ENCODE results near the gene NHSL2.

Gene NHSL2

DNA sequence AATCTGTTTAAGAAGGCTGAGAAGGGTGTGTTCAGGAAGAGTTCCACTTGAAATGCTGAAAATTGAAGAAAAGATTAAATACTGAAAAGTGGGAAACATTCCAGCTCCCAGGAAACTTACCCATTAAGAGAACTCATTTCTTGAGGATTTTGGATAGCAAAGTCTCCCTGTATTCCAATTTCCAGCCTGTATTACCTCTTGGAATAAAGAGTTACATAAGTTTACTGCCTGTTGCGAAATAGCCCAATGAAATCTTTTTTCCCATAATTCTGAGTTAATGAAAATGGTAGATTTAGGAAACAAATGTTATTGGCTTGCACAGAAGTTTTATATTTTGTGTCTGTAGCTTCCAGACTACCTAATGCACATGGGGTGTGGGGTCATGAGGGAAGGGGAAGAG, 12.0 kb downstream of the NHSL2 start:
- CTCF ChIA-PET, result no interaction called here
- no peak for DNase-seq (ENCODE audit: low spot score)
- POLR2A ChIA-PET (ENCODE audit: low non-redundant PET), result no interaction called here
- TF ChIP-seq, protein P1, sequence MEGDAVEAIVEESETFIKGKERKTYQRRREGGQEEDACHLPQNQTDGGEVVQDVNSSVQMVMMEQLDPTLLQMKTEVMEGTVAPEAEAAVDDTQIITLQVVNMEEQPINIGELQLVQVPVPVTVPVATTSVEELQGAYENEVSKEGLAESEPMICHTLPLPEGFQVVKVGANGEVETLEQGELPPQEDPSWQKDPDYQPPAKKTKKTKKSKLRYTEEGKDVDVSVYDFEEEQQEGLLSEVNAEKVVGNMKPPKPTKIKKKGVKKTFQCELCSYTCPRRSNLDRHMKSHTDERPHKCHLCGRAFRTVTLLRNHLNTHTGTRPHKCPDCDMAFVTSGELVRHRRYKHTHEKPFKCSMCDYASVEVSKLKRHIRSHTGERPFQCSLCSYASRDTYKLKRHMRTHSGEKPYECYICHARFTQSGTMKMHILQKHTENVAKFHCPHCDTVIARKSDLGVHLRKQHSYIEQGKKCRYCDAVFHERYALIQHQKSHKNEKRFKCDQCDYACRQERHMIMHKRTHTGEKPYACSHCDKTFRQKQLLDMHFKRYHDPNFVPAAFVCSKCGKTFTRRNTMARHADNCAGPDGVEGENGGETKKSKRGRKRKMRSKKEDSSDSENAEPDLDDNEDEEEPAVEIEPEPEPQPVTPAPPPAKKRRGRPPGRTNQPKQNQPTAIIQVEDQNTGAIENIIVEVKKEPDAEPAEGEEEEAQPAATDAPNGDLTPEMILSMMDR (conservative IDR thresholded peaks at IDR 0.05; ENCODE audit: low read depth), result no peak
- no peak overlapping the region for H3K27ac ChIP-seq

DNA sequence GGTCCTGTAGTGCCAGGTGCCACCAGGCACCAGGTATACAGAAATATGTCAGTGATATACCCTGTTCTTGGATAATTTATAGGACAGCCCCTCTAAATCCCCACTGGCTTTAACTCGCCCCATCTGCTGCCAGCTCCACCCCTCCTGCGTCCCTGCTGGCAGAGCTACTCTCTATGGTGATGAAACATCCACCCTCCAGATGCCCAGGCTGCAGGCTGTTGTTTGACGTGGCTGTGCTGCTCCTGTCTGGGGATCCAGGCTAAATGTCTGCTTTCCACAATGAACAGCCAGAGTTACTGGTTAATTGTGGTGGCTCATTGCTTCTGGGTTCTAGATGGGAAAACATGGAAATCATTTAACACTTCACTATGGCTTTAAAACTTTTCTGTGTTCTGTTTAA, 12.9 kb downstream of the NHSL2 start:
- TF ChIP-seq, protein P1 (conservative IDR thresholded peaks at IDR 0.05; ENCODE audit: low read depth), result no peak
- ChIA-PET CTCF (no interaction called here), POLR2A (ENCODE audit: low non-redundant PET) (no interaction called here)
- H3K27ac ChIP-seq, result no peak overlapping the region
- DNase-seq (ENCODE audit: low spot score), result no peak

DNA sequence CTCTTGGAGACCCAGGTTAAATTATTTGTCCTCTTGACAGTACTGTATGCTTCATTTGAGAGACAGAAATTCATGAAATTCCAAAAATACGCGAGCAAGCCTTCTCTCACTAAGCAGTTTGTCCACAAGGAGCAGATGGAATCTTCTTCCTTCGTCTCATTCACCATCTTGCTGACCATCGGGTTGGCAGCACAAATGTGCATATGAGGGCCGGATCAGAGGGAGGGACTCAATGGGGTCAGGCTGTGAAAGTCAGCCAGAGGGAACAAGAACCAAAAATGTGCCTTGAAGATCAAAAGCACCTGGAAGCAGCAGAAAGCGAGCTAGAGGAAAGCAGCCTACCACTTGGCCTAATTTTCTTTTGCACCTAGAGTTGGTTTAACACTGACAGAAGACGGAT, 16.4 kb downstream of the NHSL2 start:
- TF ChIP-seq, protein P1 (conservative IDR thresholded peaks at IDR 0.05; ENCODE audit: low read depth), result no peak
- no peak for DNase-seq (ENCODE audit: low spot score)
- ChIA-PET CTCF (no interaction called here), POLR2A (ENCODE audit: low non-redundant PET) (no interaction called here)
- H3K27ac ChIP-seq, result no peak overlapping the region

DNA sequence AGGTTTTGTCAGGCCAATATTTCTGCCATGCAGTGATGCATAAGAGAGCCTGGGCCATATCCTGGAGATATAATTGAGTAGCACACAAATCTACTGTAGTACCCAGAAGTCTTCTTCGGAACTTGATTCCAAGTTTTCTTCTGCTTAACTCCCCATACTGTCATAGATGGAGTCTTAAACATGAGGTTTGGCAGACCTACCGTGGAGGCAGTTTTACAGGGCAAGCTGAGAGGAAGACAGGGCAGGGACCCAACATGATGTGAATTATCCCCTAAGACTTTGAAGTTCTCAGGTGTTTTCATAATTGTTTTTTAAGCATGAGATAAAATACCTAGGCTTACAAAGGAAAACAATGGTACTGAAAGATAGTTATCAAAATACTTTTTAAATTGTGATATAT, 18.2 kb downstream of the NHSL2 start:
- CTCF ChIA-PET, result no interaction called here
- H3K27ac ChIP-seq, result no peak overlapping the region
- TF ChIP-seq, protein P1 (conservative IDR thresholded peaks at IDR 0.05; ENCODE audit: low read depth), result no peak
- POLR2A ChIA-PET (ENCODE audit: low non-redundant PET), result no interaction called here
- no peak for DNase-seq (ENCODE audit: low spot score)

DNA sequence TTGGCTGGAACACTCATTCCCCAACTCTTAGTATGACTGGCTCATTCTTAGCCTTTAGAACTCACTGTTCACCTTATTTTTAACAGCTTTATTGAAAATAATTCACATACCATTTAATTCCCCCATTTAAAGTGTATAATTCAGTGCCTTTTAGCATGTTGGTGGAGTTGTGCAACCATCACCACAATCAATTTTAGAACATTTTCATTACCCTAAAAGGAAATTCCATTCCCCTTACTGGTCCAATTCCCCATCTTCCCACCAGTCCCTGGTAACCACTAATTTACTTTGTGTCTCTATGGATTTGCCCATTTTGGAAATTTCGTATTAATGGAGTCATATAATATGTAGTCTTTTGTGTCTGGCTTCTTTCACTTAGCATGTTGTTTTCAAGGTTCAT, 19.7 kb downstream of the NHSL2 start:
- TF ChIP-seq, protein P1 (conservative IDR thresholded peaks at IDR 0.05; ENCODE audit: low read depth), result no peak
- no peak overlapping the region for H3K27ac ChIP-seq
- ChIA-PET CTCF (no interaction called here), POLR2A (ENCODE audit: low non-redundant PET) (no interaction called here)
- no peak for DNase-seq (ENCODE audit: low spot score)

DNA sequence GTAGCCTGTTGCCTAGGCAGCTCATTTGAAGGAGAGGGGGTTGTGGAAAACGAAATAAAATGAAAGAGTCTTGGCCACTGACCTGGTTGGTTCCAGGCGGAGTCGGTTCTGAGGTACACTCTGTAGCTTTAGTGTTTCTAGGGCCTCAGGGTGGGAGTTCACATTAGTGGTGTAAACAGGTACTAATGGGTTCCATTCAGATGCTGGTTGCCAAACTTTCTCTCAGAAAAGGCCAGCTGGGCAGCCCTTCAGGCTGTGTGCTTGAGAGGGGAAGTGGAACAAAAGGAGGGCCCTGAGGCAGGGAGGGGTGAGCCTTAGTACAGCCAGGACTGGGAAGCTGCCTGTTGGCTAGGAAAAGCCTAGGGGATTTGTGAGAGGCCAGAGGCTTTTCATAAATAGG, 24.8 kb downstream of the NHSL2 start:
- POLR2A ChIA-PET (ENCODE audit: low non-redundant PET), result no interaction called here
- no peak for DNase-seq (ENCODE audit: low spot score)
- TF ChIP-seq, protein P1 (conservative IDR thresholded peaks at IDR 0.05; ENCODE audit: low read depth), result no peak
- CTCF ChIA-PET, result no interaction called here
- H3K27ac ChIP-seq, result no peak overlapping the region

DNA sequence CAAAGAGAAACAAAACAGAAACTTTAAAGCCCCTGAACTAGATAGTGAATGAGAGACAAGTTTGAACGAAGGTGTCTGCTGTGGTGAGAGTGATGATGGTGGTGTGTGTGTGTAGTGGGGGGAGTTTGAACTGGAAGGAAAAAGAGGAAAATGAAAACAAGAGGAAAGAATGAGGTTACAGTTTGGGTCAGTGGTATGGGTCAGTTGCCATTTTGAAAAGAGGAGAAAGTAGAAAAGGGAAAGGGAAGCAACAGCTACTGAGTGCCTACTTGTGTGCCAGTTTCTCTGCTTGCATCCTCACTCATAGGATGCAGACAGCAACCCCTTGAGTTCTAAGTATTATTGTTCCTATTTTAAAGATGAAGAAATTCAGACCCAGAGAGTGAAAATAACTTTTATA, 26.0 kb downstream of the NHSL2 start:
- H3K27ac ChIP-seq, result no peak overlapping the region
- no peak for DNase-seq (ENCODE audit: low spot score)
- CTCF ChIA-PET, result no interaction called here
- TF ChIP-seq, protein P1 (conservative IDR thresholded peaks at IDR 0.05; ENCODE audit: low read depth), result no peak
- POLR2A ChIA-PET (ENCODE audit: low non-redundant PET), result no interaction called here

Data from RWPE1 (cell line).